Measurements from ENCODE around the gene GPR158.

GRCh38 chr10:25405871-25406270 is 231.1 kb downstream of the GPR158 start:
- TF ChIP-seq SIN3A (IDR thresholded peaks at IDR 0.05; ENCODE audit: low read depth) (no peak), EZH2 (IDR thresholded peaks at IDR 0.05) (no peak), REST (IDR thresholded peaks at IDR 0.05; ENCODE audit: low read depth) (no peak), CEBPB (IDR thresholded peaks at IDR 0.05; ENCODE audit: low read depth) (no peak), ZNF274 (IDR thresholded peaks at IDR 0.05; ENCODE audit: low read depth, low read length) (no peak), POLR2AphosphoS5 (IDR thresholded peaks at IDR 0.05; ENCODE audit: low read depth, low read length) (no peak), JUND (IDR thresholded peaks at IDR 0.05) (no peak), EZH2phosphoT487 (IDR thresholded peaks at IDR 0.05; ENCODE audit: borderline replicate concordance) (no peak)
- TF ChIP-seq, protein P1, sequence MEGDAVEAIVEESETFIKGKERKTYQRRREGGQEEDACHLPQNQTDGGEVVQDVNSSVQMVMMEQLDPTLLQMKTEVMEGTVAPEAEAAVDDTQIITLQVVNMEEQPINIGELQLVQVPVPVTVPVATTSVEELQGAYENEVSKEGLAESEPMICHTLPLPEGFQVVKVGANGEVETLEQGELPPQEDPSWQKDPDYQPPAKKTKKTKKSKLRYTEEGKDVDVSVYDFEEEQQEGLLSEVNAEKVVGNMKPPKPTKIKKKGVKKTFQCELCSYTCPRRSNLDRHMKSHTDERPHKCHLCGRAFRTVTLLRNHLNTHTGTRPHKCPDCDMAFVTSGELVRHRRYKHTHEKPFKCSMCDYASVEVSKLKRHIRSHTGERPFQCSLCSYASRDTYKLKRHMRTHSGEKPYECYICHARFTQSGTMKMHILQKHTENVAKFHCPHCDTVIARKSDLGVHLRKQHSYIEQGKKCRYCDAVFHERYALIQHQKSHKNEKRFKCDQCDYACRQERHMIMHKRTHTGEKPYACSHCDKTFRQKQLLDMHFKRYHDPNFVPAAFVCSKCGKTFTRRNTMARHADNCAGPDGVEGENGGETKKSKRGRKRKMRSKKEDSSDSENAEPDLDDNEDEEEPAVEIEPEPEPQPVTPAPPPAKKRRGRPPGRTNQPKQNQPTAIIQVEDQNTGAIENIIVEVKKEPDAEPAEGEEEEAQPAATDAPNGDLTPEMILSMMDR (IDR thresholded peaks at IDR 0.05 in 2 of 3, conservative IDR thresholded peaks at IDR 0.05 in 1 of 3; ENCODE audit: borderline replicate concordance in 1 of 3, insufficient read depth in 1 of 3, low read depth in 2 of 3, low read length in 2 of 3) = no peak
